Raji (cell line): ENCODE measurements around the gene CACNA2D4.

ENCODE experiments used
- POLR2A ChIP-seq: IDR thresholded peaks from 2 replicates; pipeline ENCODE4 v1.6.1; 2011; ENCODE audit warnings: low read depth, low read length, control low read depth; ENCODE audit not compliant: insufficient read depth

The CACNA2D4 gene

GRCh38 chr12:1927051-1927680 is 8.7 kb upstream of the CACNA2D4 start:
- no peak for TF ChIP-seq POLR2A

GRCh38 chr12:1926251-1926657 is 7.8 kb upstream of the CACNA2D4 start:
- no peak for TF ChIP-seq POLR2A

DNA sequence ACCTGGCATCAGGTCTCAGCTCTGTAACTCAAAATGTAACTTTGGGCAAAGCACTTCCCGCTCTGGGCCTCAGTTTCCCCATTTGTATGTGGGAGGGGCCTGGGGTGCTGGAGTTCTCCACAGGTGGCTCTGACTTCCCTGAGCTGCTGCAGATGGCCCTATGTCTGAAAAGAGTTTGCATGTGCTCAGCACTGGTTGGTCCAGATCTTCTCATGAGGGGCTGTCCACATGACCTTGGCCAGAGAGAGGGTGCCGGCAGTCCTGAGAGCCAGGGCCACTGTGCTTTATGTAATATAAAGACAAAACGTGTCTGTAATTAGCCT is 7.2 kb upstream of the CACNA2D4 start:
- TF ChIP-seq POLR2A = no peak

DNA sequence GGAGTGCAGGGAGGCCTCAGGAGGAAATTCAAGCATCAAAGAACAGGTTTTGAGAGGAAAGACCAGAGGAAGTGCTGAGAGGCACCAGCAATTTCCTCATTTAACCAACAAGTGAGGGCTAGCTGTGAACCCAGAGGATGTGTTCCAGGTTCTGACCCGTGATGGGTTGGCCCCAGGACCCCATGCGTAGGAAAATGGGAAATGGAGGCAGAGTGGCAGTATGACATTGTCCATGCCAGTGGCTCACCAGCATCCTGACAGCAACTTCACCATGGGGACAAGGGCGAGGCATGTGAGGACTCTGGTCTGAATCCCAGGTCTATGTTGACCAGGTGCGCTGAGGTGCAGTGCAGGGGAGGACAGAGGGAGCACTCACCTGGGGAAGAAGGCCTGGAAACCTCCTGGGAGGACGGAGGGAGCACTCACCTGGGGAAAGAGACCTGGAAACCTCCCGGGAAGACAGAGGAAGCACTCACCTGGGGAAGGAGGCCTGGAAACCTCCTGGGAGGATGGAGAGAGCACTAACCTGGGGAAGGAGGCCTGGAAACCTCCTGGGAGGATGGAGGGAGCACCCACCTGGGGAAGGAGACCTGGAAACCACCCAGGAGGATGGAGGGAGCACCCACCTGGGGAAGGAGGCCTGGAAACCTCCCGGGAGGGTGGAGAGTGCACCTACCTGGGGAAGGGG is 6.7 kb upstream of the CACNA2D4 start:
- no peak for TF ChIP-seq POLR2A

DNA sequence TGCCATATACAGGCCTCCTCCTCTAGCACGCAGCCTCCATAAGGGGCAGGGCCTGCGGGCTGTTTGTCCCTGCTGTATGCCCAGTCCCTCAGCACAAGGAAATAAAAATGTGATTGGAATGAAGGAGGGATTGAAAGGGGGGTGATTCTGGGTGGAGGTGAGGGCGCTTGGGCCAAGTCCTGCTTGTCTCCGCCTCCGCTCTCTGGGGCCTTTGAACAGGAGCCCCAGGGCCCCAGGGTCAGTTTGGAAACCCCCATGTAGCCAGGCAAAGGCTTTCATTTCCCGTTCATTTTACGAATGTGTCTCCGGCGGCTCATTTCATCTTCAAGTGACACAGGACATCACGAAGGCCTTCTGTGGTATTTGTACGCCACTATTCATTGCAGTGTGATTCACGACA is 4.5 kb upstream of the CACNA2D4 start:
- no peak for TF ChIP-seq POLR2A

DNA sequence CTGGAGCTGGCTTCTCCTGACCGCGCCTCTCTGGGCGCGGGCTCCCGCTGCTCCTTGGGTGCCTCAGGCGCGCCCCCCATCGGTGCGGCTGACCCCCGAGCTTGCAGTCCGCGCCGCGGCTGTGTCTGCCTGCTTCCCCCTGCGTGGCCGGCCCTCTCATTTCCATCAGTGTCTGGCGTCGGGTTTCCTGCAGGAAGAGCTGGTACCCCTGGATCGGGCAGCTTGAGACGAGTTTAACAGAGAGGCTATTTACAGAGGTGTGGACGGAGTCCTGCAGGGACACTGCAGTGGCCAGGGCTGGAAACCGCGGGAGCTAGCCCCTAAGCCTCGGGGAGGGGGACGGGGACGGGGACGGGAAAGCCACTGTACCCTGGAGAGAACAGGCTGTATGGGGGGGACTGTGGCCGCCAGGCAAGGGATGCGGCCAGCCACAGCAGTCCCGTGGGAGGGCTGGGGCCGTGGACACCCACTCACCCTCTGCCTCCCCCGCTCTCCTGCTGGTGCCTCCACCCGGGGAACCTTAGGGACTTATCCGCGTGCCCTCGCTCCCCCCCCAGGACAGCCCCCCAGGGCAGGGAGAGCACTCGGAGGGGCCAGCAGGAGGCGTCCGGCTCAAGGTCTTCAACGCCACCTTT is 3.7 kb upstream of the CACNA2D4 start:
- no peak for TF ChIP-seq POLR2A

GRCh38 chr12:1920971-1921370 is 2.5 kb upstream of the CACNA2D4 start:
- TF ChIP-seq POLR2A = no peak

- no peak for TF ChIP-seq POLR2A
Observed at GRCh38 chr12:1920436-1920835, 2.0 kb upstream of the CACNA2D4 start.

DNA sequence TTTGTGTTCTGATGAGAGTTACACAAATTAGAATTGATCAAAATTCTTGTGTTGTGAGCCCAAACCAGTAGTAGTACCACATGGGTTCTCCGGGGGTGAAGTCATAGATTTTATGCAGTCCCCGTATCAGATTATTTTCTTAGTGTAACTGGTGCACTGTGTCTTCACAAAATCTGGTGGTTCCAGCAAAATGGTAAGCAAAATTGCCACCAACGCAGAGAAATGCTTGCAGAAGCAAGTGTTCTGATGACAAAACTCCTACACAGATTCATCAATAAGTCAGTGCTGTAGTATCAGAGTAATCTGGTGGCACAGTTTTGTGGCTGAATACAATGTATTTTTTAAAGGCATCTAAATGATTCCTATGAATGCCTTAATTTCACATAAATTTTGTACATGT is 1.3 kb upstream of the CACNA2D4 start:
- no peak for TF ChIP-seq POLR2A

DNA sequence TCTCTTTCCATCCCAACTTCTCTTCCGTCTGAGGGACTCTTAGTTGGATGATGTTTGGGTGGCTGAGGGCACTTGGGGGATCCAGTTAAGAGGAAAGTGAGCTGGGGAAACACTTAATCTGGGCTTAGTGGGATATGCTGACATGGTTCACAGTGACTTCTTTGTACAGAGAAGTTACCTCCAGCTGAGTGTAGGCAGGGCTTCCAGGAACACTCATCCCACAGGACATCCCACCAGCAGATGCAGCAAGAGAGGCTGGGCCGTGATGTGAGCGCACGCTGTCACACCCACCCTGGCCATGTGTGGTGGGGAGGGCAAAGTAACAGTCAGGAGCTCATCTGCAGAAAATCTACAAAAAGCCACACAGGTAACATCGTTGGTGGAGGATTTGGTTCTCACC is 832 bp upstream of the CACNA2D4 start:
- TF ChIP-seq POLR2A = no peak

- TF ChIP-seq POLR2A = no peak
Observed at GRCh38 chr12:1918884-1919236, 408 bp upstream of the CACNA2D4 start.

DNA sequence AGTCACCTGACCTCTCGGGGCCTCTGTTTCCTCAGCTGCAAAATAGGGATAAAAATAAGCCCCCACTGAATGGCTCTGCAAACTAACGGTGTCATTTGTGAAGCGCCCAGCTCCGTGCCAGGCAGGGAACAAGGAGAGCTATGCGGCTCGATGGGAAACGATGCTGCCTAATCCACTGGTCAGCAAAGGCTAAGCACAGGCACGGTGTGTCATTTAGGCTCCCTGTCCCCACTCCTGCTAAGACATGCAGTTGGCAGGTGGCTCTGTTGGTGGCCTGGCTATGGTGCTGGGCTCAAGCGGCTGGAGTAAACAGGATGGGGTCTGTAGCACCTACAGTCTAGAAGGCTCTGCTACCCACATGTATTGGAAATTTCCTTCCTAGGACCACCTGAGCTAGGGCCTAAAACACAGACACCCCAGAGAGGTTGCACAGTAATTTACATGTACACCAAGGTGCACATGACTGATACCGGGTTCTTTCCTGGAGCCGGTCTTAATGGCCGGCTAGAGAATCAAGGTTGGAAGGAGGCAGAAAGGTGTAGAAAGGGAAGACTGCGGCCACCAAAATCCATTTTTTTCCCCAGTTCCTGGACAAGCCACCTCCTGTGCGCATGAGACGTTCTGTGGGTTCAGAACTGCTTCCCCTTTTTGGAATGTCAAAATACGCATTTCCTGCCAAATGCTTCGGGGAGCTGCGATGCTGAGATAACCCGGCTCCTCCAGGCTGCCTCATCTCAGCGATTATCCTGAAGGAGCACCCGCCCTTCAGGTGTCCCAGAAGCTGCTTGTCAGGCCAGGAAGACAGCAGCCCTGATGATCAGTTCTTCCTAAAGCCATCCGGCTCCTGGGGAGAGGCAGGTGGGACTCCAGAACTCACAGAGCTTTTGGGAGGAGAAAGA is 1.0 kb downstream of the CACNA2D4 start:
- no peak for TF ChIP-seq POLR2A

DNA sequence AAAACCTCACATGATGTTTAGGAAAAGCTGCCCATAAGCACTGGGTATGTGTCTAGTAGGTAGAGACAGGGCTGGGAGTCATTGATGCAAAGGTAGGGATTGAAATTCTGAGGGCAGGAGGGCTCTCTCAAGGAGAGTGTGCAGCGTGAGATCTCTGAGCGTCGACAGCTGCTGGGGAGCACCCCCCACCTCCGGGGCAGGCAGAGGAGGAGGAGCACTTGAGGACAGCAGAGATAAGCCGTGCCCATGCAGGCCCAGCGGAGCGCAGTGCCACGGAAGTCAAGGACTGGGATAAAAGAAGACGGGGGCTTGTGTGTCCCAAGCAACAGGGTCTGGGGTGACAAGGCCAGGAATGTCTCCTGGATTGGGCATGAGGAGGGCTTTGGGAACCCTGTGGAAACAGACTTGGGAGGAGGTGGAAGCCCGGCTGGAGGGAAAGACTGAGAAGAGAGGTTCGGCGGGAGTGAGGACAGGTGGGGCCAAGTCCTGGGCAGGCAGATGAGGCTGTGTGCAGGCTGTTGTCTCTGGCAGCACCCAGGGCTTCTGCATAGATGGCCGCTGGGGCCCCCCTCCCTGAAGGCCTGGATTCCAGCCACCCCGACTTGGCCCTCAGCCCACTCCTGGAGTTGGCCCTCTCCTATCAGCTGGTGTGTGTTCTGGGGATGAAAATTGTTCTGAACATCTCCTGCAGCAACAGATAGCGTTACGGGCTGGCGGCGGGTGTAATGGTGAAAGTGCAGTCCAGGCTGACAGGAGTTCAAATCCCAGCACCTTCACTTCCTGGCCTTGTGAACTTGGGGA is 1.9 kb downstream of the CACNA2D4 start:
- TF ChIP-seq POLR2A = no peak

DNA sequence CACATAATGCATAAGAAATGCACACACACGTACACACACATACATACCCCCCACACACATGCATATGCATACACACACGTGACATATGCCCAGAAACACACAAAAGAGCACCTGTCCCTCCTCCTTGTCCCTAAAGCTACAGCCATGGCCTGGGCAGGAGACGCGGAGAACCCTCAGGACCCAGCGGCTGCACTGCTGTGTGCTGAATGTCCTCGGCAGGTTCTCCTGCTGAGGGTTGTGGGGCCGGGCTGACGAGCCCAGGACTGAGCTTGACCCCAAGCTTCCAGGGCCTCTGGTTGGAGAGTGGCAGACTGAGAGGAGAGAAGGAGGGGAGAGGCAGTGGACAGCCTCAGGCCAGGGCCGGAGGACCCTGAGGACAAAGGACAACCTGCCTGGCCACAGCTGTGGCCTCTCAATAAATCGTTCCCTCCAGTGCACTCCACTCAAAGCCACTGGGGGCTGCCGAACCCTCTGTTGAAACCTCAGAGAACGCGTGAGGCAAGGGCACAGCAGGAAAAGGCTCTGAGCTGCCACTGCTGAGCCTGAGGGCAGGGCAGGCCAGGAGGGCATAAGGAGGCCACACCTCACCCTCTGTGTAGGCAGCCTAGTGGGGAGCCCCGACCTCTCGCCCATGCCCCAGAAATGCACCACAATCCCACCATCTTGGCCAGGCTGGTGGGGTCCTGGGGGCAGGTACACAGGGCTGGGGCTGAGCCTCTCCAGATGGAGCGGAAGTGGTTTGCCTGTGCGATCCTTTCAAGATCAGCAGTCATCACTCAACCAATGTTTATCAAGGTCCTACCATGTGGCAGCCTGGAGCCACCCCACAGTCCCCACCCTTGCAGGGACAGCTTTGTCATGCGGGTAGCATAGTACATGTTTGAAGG is 3.1 kb downstream of the CACNA2D4 start:
- no peak for TF ChIP-seq POLR2A
